ENCODE results near the gene ZSWIM7. TPM values are rescaled to one million over a fixed set of nuclear protein-coding genes. Genes with fewer than 3 reads are reported as not detected.
A peak's percentile ranks its signal among the peaks of the same experiment; 100 is the strongest.

The ZSWIM7 gene
- total and polyA plus RNA-seq, 3 donors from 2014 or later: 17.0 to 36.2 (median 20.1) TPM

GRCh38 chr17:16013943-16014407 lies 14.5 kb upstream of the ZSWIM7 start:
- H3K36me3 ChIP-seq (ENCODE audit: low read depth, missing control alignments): no peaks in the 10 kb centered on the region

GRCh38 chr17:16007439-16007838 lies 7.9 kb upstream of the ZSWIM7 start:
- 83 to 90% methylated on average over 3 of the region's 3 CpGs for WGBS, 2 donors
- intact Hi-C loops (cut with DNase I; ENCODE audit: low total_unique reads): no loop called here

More at GRCh38 chr17:16013943-16014407, 14.5 kb upstream of the ZSWIM7 start:
- H3K27me3 ChIP-seq: no peaks in the 10 kb centered on the region
- intact Hi-C loops (cut with DNase I; ENCODE audit: low total_unique reads): no loop called here
- TF ChIP-seq CTCF (IDR thresholded peaks at IDR 0.05): peak; percentile 24 to 44 (median 41)
- TF ChIP-seq POLR2A (IDR thresholded peaks at IDR 0.05): no peak
- H3K27ac ChIP-seq: no peak overlapping the region
- no peaks in the 10 kb centered on the region for H3K4me1 ChIP-seq
- 53 to 60% methylated on average over 3 of the region's 3 CpGs for WGBS, 2 donors
- no peak for DNase-seq
- no peak overlapping the region for H3K4me3 ChIP-seq
- H3K9me3 ChIP-seq: no peaks in the 10 kb centered on the region

DNA sequence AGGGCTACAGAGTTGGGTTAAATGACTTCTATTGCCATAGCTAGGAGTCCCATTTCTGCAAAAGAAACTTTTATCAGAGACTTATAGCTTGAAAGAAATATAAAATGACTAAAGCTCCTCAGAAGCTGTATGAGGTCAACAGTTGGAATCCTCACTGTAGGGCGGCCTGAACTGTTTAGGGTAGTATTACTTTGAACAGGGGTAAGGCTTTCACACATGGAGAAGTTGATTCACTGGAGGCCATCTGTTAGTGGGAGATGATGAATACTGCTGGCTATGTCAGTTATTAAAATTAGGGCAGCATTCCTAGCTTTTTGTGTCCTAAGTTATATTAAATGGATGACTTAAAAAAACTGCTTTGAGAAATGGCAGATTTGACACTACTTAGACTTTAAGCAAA lies 6.1 kb upstream of the ZSWIM7 start:
- no peaks in the 10 kb centered on the region for H3K36me3 ChIP-seq (ENCODE audit: low read depth, missing control alignments)
- WGBS, 2 donors: 92 to 94% methylated on average over 1 of the region's 1 CpG
- H3K27me3 ChIP-seq: no peaks in the 10 kb centered on the region
- TF ChIP-seq POLR2A (IDR thresholded peaks at IDR 0.05) (no peak), CTCF (IDR thresholded peaks at IDR 0.05) (no peak)
- H3K9me3 ChIP-seq: no peaks in the 10 kb centered on the region
- intact Hi-C loops (cut with DNase I; ENCODE audit: low total_unique reads): no loop called here
- no peak for DNase-seq
- H3K4me3 ChIP-seq: no peak overlapping the region
- H3K27ac ChIP-seq: no peak overlapping the region
- peaks cover 4% of the 10 kb centered on the region for H3K4me1 ChIP-seq

More at GRCh38 chr17:16007439-16007838, 7.9 kb upstream of the ZSWIM7 start:
- Histone ChIP-seq H3K27me3 (no peaks in the 10 kb centered on the region), H3K27ac (no peak overlapping the region), H3K4me1 (no peaks in the 10 kb centered on the region), H3K36me3 (ENCODE audit: low read depth, missing control alignments) (no peaks in the 10 kb centered on the region), H3K4me3 (no peak overlapping the region), H3K9me3 (no peaks in the 10 kb centered on the region)
- no peak for TF ChIP-seq POLR2A (IDR thresholded peaks at IDR 0.05)
- no peak for TF ChIP-seq CTCF (IDR thresholded peaks at IDR 0.05)
- no peak for DNase-seq

- H3K27ac ChIP-seq: no peak overlapping the region
- H3K4me1 ChIP-seq: peaks cover 6% of the 10 kb centered on the region
- no peaks in the 10 kb centered on the region for H3K36me3 ChIP-seq (ENCODE audit: low read depth, missing control alignments)
- no peaks in the 10 kb centered on the region for H3K9me3 ChIP-seq
- WGBS, 2 donors: 83 to 92% methylated on average over 1 of the region's 1 CpG
- TF ChIP-seq CTCF (IDR thresholded peaks at IDR 0.05) (no peak), POLR2A (IDR thresholded peaks at IDR 0.05) (no peak)
- H3K4me3 ChIP-seq: no peak overlapping the region
- intact Hi-C loops (cut with DNase I; ENCODE audit: low total_unique reads): no loop called here
- no peaks in the 10 kb centered on the region for H3K27me3 ChIP-seq
- DNase-seq: no peak
Measured at GRCh38 chr17:16003841-16004240, 4.3 kb upstream of the ZSWIM7 start.

DNA sequence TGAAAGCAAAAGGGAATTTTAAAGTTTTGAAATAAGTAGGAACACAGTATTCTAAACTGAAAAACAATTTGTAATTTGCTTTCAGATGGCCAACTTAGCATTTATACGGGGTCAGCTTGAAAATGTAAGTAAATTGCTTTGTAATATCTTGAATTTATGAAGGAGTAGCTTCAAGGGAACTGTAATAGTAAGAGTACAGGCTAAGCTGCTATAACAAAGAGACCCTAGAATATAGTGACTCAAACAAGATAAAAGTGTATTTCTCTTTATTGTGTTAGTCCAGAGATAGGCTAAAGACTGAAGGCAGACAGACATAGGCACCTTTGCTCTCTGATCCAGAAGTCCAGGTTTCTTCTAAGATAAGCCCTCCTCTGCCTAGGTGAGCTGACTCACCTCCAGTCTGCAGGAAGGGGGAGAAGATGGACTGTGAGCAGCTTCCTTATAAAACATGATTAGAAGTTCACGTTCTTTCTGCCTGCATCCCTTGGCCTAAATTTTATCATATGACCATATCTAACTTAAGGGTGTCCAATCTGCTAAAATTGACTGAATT lies 3.3 kb upstream of the ZSWIM7 start:
- Histone ChIP-seq H3K27ac (no peak overlapping the region), H3K9me3 (no peaks in the 10 kb centered on the region), H3K27me3 (no peaks in the 10 kb centered on the region), H3K36me3 (ENCODE audit: low read depth, missing control alignments) (no peaks in the 10 kb centered on the region), H3K4me1 (peaks cover 6% of the 10 kb centered on the region), H3K4me3 (no peak overlapping the region)
- DNase-seq: no peak
- TF ChIP-seq POLR2A (IDR thresholded peaks at IDR 0.05) (no peak), CTCF (IDR thresholded peaks at IDR 0.05) (no peak)
- intact Hi-C loops (cut with DNase I; ENCODE audit: low total_unique reads): no loop called here
- 89 to 94% methylated on average over 2 of the region's 2 CpGs for WGBS, 2 donors

Data from testis (tissue), 3 donors.